ENCODE measurements around the gene F8. TPM values are rescaled to one million over a fixed set of nuclear protein-coding genes. Genes with fewer than 3 reads are reported as not detected.

F8 gene
- total RNA-seq, 1 experiment from 2014 or later, result 2.6 TPM

DNA sequence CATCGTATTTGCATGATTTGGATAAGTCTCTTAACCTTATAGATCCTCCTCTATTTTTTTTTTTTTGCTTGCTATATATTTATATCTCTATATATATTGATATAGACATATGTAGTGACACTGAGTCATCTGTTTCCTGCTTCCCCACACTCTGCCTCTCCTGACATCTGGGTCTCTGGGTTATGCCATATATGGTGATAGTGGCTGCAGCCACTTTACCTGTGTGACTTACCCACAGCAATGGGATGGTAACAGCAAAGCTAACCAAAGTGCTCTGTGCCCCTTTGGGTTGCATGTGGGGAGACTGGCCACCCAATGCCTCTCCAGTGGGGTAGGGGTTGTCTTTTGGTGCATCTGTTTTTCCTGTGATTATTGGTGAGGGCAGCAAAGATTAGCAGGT is 33.9 kb upstream of the F8 start (continued):
- TF ChIP-seq, protein P1, sequence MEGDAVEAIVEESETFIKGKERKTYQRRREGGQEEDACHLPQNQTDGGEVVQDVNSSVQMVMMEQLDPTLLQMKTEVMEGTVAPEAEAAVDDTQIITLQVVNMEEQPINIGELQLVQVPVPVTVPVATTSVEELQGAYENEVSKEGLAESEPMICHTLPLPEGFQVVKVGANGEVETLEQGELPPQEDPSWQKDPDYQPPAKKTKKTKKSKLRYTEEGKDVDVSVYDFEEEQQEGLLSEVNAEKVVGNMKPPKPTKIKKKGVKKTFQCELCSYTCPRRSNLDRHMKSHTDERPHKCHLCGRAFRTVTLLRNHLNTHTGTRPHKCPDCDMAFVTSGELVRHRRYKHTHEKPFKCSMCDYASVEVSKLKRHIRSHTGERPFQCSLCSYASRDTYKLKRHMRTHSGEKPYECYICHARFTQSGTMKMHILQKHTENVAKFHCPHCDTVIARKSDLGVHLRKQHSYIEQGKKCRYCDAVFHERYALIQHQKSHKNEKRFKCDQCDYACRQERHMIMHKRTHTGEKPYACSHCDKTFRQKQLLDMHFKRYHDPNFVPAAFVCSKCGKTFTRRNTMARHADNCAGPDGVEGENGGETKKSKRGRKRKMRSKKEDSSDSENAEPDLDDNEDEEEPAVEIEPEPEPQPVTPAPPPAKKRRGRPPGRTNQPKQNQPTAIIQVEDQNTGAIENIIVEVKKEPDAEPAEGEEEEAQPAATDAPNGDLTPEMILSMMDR (IDR thresholded peaks at IDR 0.05 in 2 of 3, conservative IDR thresholded peaks at IDR 0.05 in 1 of 3; ENCODE audit: borderline replicate concordance in 1 of 3, insufficient read depth in 1 of 3, low read depth in 2 of 3, low read length in 2 of 3), result no peak
- TF ChIP-seq POLR2A (IDR thresholded peaks at IDR 0.05; ENCODE audit: borderline replicate concordance, extremely low read depth, insufficient read depth, insufficient read length) (no peak), SIN3A (IDR thresholded peaks at IDR 0.05; ENCODE audit: low read depth) (no peak), JUND (IDR thresholded peaks at IDR 0.05) (no peak), CEBPB (IDR thresholded peaks at IDR 0.05; ENCODE audit: low read depth) (no peak)

DNA sequence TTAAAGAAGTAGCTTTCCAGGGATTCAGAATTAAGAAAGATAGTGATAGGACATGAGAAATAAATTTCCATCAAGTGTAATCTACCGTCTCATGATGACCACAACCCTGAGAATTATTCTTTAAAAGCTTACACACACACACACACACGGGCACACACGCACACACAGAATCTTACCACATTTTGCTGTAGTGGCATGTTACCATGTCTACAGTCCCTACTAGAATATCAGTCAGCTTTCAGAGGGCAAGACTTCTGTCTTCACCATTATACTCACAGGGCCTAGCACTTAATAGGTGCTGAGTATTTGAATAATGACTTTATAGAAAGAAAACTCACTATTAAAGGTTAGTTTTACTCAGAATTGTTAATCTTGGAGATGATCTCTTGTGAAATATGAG is 33.0 kb upstream of the F8 start:
- H3K27me3 ChIP-seq (ENCODE audit: insufficient read depth, low read length), result no peaks in the 10 kb centered on the region
- no peak for DNase-seq (ENCODE audit: low read depth, low spot score)
- H3K4me2 ChIP-seq (ENCODE audit: low read length), result no peak overlapping the region
- no peak overlapping the region for H2AFZ ChIP-seq (ENCODE audit: low read depth, low read length, poor library complexity, severe bottlenecking)
- RAD21 ChIA-PET (ENCODE audit: low non-redundant PET in 1 of 2, low total read pairs in 2 of 2, uncharacterized antibody in 2 of 2, unreplicated experiment in 2 of 2), result no interaction called here
- no peak overlapping the region for H3K4me3 ChIP-seq (replicated peaks in 1 of 2; ENCODE audit: low read depth in 1 of 2, low read length in 2 of 2)
- intact Hi-C loops (cut with micrococcal nuclease), result no loop called here
- no peak overlapping the region for H3K27ac ChIP-seq (ENCODE audit: low read depth, low read length)
- POLR2A ChIA-PET, result no interaction called here
- H3K9ac ChIP-seq (ENCODE audit: low read length), result no peak overlapping the region
- CTCF ChIA-PET, result no interaction called here
- TF ChIP-seq, protein P2, sequence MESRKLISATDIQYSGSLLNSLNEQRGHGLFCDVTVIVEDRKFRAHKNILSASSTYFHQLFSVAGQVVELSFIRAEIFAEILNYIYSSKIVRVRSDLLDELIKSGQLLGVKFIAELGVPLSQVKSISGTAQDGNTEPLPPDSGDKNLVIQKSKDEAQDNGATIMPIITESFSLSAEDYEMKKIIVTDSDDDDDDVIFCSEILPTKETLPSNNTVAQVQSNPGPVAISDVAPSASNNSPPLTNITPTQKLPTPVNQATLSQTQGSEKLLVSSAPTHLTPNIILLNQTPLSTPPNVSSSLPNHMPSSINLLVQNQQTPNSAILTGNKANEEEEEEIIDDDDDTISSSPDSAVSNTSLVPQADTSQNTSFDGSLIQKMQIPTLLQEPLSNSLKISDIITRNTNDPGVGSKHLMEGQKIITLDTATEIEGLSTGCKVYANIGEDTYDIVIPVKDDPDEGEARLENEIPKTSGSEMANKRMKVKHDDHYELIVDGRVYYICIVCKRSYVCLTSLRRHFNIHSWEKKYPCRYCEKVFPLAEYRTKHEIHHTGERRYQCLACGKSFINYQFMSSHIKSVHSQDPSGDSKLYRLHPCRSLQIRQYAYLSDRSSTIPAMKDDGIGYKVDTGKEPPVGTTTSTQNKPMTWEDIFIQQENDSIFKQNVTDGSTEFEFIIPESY (IDR thresholded peaks at IDR 0.05; ENCODE audit: extremely low read depth, insufficient replicate concordance, low read length), result no peak
- TF ChIP-seq, protein P3, sequence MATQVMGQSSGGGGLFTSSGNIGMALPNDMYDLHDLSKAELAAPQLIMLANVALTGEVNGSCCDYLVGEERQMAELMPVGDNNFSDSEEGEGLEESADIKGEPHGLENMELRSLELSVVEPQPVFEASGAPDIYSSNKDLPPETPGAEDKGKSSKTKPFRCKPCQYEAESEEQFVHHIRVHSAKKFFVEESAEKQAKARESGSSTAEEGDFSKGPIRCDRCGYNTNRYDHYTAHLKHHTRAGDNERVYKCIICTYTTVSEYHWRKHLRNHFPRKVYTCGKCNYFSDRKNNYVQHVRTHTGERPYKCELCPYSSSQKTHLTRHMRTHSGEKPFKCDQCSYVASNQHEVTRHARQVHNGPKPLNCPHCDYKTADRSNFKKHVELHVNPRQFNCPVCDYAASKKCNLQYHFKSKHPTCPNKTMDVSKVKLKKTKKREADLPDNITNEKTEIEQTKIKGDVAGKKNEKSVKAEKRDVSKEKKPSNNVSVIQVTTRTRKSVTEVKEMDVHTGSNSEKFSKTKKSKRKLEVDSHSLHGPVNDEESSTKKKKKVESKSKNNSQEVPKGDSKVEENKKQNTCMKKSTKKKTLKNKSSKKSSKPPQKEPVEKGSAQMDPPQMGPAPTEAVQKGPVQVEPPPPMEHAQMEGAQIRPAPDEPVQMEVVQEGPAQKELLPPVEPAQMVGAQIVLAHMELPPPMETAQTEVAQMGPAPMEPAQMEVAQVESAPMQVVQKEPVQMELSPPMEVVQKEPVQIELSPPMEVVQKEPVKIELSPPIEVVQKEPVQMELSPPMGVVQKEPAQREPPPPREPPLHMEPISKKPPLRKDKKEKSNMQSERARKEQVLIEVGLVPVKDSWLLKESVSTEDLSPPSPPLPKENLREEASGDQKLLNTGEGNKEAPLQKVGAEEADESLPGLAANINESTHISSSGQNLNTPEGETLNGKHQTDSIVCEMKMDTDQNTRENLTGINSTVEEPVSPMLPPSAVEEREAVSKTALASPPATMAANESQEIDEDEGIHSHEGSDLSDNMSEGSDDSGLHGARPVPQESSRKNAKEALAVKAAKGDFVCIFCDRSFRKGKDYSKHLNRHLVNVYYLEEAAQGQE (IDR thresholded peaks at IDR 0.05; ENCODE audit: low read depth), result no peak
- no peak for TF ChIP-seq JUND (IDR thresholded peaks at IDR 0.05)
- TF ChIP-seq, protein P4, sequence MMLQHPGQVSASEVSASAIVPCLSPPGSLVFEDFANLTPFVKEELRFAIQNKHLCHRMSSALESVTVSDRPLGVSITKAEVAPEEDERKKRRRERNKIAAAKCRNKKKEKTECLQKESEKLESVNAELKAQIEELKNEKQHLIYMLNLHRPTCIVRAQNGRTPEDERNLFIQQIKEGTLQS (IDR thresholded peaks at IDR 0.05), result no peak
- no peak for TF ChIP-seq YY1 (IDR thresholded peaks at IDR 0.05; ENCODE audit: extremely low read depth, insufficient replicate concordance, low read depth, low read length)
- TF ChIP-seq CBX3 (IDR thresholded peaks at IDR 0.05; ENCODE audit: low read depth), result no peak
- no peak for TF ChIP-seq POLR2A (IDR thresholded peaks at IDR 0.05; ENCODE audit: borderline replicate concordance, extremely low read depth, insufficient read depth, insufficient read length)
- TF ChIP-seq TCF7L2 (IDR thresholded peaks at IDR 0.05; ENCODE audit: borderline replicate concordance, extremely low read depth, insufficient read depth, insufficient read length), result no peak
- ATAC-seq, result no peak
- H3K9me2 ChIP-seq (ENCODE audit: insufficient read depth), result no peaks in the 10 kb centered on the region
- H3K9me3 ChIP-seq (ENCODE audit: control insufficient read depth in 1 of 2, insufficient read depth in 1 of 2, low read depth in 1 of 2, low read length in 2 of 2), result no peaks in the 10 kb centered on the region
- BruUV-seq (replicated peaks), result no TSS peak
- no peaks in the 10 kb centered on the region for H3K79me2 ChIP-seq (ENCODE audit: insufficient read depth, low read length)
- no peaks in the 10 kb centered on the region for H4K20me1 ChIP-seq (ENCODE audit: insufficient read depth)
- H3K36me3 ChIP-seq (ENCODE audit: control insufficient read depth in 1 of 2, insufficient read depth in 2 of 2, low read length in 2 of 2), result no peaks in the 10 kb centered on the region
- H3K4me1 ChIP-seq (ENCODE audit: control insufficient read depth in 1 of 2, insufficient read depth in 2 of 2, low read length in 2 of 2), result peaks cover 2 to 9% of the 10 kb centered on the region in 2 experiments; a peak in 1 of 4 replicates
